ENCODE data around the gene FUT7.

Gene FUT7

DNA sequence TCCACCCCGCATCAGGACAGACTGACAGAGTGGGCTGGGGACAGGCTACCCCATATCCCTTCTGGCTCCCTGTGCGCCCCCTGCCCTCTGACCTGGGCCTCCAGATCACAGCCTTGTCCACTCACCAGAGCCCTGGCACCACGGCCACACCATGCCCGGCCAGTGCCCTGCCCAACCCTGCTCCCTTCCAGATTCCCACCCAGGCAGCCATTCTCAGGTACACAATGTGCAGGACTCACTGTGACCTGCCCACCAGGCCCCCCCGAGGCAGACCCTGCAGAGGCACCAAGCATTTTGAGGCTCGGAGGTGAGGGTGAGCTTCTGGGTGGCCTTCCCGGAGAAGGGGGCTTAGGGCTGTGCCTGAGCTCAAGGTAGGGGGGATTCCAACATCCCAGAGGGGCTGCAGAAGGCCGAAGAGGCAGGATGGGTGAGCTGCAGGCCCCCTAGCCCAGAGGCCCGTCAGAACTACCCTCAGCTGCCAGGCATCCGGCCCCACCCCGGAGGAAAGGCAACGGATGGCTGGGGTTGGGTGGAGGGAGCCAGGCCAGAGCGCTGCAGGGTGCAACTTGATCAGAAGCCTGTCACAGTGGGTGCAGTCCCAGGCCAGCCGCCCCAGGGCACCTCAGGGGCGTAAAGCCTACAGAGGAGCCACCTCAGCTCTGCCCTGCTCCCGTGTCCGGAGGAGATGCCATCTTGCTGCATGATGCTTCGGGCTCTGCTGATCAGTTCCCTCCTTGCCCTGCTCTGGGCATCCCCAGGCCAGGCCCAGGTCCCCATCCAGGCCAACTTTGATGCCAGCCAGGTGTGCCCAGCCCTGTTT, 49.4 kb downstream of the FUT7 start, which contains the start of gene LCNL1:
LCNL1 (plus strand) TSS at position 762 of the 820 bp plus-strand sequence. CDS start 594 bp downstream, outside the sequence.
- no peak for DNase-seq (ENCODE audit: low spot score)

DNA sequence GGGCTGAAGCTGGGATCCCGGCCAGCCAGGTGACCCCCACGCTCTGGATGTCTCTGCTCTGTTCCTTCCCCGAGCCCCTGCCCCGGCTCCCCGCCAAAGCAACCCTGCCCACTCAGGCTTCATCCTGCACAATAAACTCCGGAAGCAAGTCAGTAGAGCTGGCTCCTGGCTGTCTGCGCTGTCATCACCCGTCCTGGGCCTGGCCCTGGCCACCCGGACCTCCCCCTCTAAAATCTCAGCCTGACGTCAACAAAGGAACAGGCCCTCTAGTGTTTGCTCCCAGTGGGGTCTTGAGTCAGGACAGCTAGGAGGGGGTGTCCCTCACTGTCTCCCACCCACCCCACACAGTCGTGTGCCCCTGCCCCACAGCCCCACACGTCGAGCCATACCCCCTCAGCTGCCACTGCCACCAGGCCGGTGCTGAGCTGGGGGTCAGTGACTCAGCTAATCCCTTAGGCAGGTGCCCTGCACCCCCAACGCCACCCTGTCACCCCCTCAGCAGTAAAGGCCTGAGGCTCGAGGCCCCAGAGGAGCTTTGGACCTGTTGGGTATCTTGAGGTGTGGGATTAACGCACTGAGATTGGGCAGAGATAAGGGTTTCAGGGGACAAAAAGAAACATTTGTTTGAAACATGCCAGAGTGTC, 50.2 kb downstream of the FUT7 start:
- DNase-seq (ENCODE audit: low spot score): peak; percentile 35

DNA sequence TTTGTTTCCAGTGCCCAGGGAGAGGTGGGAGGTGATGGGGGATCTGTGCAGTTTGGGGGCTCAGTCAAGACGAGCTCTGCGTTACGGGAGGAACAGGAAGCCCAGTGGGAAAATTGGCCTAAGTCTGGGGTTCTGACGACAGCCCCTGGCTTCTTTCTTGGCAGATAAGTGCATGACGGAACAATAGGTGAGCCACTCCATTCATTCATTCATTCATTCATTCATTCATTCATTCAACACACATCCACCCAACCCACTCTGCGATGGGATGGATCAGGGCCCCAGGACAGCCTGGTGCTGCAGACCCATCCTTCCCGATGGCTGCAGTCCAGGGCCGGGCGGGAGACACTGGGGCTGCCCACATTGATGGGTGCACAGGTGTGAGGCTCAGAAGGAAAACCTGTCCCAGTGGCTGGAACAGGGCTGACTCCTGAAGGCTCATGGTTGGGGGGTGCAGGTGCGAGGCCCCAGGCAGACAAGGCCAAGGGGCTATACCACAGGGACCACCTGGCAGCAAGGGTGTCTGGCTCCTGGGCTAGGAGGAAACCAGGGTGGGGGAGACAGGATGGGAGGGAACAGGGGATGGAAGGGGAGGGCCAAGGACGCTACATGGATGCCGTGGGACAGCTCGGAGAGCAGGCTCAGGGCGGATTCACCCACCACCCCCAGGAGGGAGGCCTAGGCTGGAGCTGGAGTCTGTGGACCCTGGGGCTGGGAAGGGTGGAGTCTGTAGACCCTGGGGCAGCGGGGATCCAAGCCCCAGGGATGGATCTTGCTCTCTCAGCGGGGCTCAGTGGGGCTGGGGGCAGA, 51.0 kb downstream of the FUT7 start:
- DNase-seq (ENCODE audit: low spot score): no peak
